NCI-H1048 (cell line): Measurements from ENCODE around the gene PANX2.

Source experiments
- DNase-seq: peaks from one replicate; lab custom pipeline; 2025; lab: John Stamatoyannopoulos, UW

PANX2 gene

GRCh38 chr22:50216055-50216683 lies 45.6 kb downstream of the PANX2 start:
- no peak for DNase-seq

- DNase-seq: no peak
Observed at GRCh38 chr22:50216684-50217520, 46.4 kb downstream of the PANX2 start.

GRCh38 chr22:50217543-50218152 lies 47.1 kb downstream of the PANX2 start:
- no peak for DNase-seq

- DNase-seq: no peak
Observed at GRCh38 chr22:50218153-50218995, 47.8 kb downstream of the PANX2 start.

GRCh38 chr22:50218996-50219727 lies 48.6 kb downstream of the PANX2 start:
- peak; percentile 74 for DNase-seq

GRCh38 chr22:50219800-50220602 lies 49.5 kb downstream of the PANX2 start:
- no peak for DNase-seq

GRCh38 chr22:50220603-50221409 lies 50.3 kb downstream of the PANX2 start:
- DNase-seq: no peak

- no peak for DNase-seq
Observed at GRCh38 chr22:50221410-50222300, 51.1 kb downstream of the PANX2 start.

- DNase-seq: no peak
Observed at GRCh38 chr22:50222508-50222907, 52.0 kb downstream of the PANX2 start.

GRCh38 chr22:50224071-50224470 lies 53.5 kb downstream of the PANX2 start:
- no peak for DNase-seq

- no peak for DNase-seq
Observed at GRCh38 chr22:50225200-50225969, 54.9 kb downstream of the PANX2 start.

- DNase-seq: no peak
Observed at GRCh38 chr22:50226063-50226874, 55.7 kb downstream of the PANX2 start.

- DNase-seq: no peak
Observed at GRCh38 chr22:50226875-50227165, 56.3 kb downstream of the PANX2 start.

GRCh38 chr22:50227579-50228215 lies 57.2 kb downstream of the PANX2 start:
- DNase-seq: no peak

- DNase-seq: no peak
Observed at GRCh38 chr22:50228366-50228765, 57.8 kb downstream of the PANX2 start.

GRCh38 chr22:50229370-50229769 lies 58.8 kb downstream of the PANX2 start:
- DNase-seq: no peak
